H1 (cell line): ENCODE results near the gene APOBEC3H. TPM values are rescaled to one million over a fixed set of nuclear protein-coding genes. Genes with fewer than 3 reads are reported as not detected.

Experiments used
- CTCF ChIA-PET: fragments of 300-600 bp; sonication (Branson Sonifier 250); formaldehyde crosslinking; loops from one replicate; lab custom pipeline; 2021; ENCODE audit not compliant: partially characterized antibody; lab: Charles Lee
- POLR2A ChIA-PET: fragments of 300-600 bp; sonication (Branson Sonifier 250); formaldehyde crosslinking; loops from one replicate; lab custom pipeline; 2021; ENCODE audit warnings: inconsistent platforms; ENCODE audit not compliant: partially characterized antibody; lab: Charles Lee
- DNase-seq, 2 experiments: peaks; one replicate each; pipeline versions ENCODE4 v3.0.0 to v3.0.0-alpha.2; 2010 to 2022; ENCODE audit warnings: low spot score in 2 of 2, low read depth in 1 of 2, mixed read lengths in 1 of 2
- FAIRE-seq: peaks from 2 replicates; lab custom pipeline; 2011; peaks lifted over from hg19 to GRCh38; lab: Jason Lieb, UNC
- H2AFZ ChIP-seq: 2 replicates; pipeline ENCODE4 v1.8.1; 2012; ENCODE audit warnings: low read length, inconsistent platforms
- H2AK5ac ChIP-seq: 2 replicates; pipeline ENCODE4 v1.6.1; 2013; ENCODE audit warnings: low read depth, low read length
- H2BK120ac ChIP-seq: replicated peaks from 2 replicates; pipeline ENCODE3; 2013; ENCODE audit warnings: low read depth, low read length, inconsistent platforms
- H2BK12ac ChIP-seq: 2 replicates; pipeline ENCODE4 v1.6.1; 2013; ENCODE audit warnings: low read depth, low read length
- H2BK15ac ChIP-seq: 2 replicates; pipeline ENCODE4 v1.6.1; 2013; ENCODE audit warnings: low read length
- H2BK20ac ChIP-seq: 2 replicates; pipeline ENCODE4 v1.6.1; 2013; ENCODE audit warnings: low read length
- H2BK5ac ChIP-seq: 2 replicates; pipeline ENCODE4 v1.6.1; 2013; ENCODE audit warnings: low read depth, low read length
- H3K14ac ChIP-seq: 2 replicates; pipeline ENCODE4 v1.6.1; 2013; ENCODE audit warnings: inconsistent platforms; ENCODE audit not compliant: insufficient read length
- H3K18ac ChIP-seq: 2 replicates; pipeline ENCODE4 v1.6.1; 2013; ENCODE audit warnings: low read length; ENCODE audit errors: extremely low read depth
- H3K23ac ChIP-seq: 2 replicates; pipeline ENCODE4 v1.6.1; 2013; ENCODE audit warnings: inconsistent platforms; ENCODE audit not compliant: insufficient read length
- H3K23me2 ChIP-seq: 2 replicates; pipeline ENCODE4 v1.6.1; 2013; ENCODE audit warnings: low read depth, low read length
- H3K27ac ChIP-seq: 2 replicates; pipeline ENCODE4 v1.6.1; 2011; ENCODE audit warnings: low read depth, low read length, inconsistent platforms
- H3K27me3 ChIP-seq, 4 experiments: replicated peaks in 1 of 4; 1 replicate in 1 of 4; 2 replicates in 3 of 4; pipeline versions ENCODE4 v1.6.1 to v1.8.1; 2011 to 2013; ENCODE audit warnings: low read length in 3 of 4, mild to moderate bottlenecking in 3 of 4, inconsistent platforms in 2 of 4, mixed read lengths in 2 of 4, moderate library complexity in 1 of 4; ENCODE audit not compliant: control insufficient read depth in 3 of 4, insufficient read depth in 3 of 4; ENCODE audit errors: extremely low read depth in 1 of 4
- H3K36me3 ChIP-seq, 4 experiments: 2 replicates each; pipeline versions ENCODE4 v1.6.1 to v1.8.1; 2011 to 2013; ENCODE audit warnings: mild to moderate bottlenecking in 4 of 4, low read length in 3 of 4, moderate library complexity in 2 of 4, control low read depth in 1 of 4, inconsistent platforms in 1 of 4; ENCODE audit not compliant: insufficient read depth in 4 of 4, control insufficient read depth in 2 of 4
- H3K4ac ChIP-seq: replicated peaks from 2 replicates; pipeline ENCODE3; 2013; ENCODE audit warnings: low read length, low read depth, mixed read lengths, inconsistent platforms; ENCODE audit not compliant: insufficient read length
- H3K4me1 ChIP-seq, 4 experiments: replicated peaks in 1 of 4; 1 replicate in 1 of 4; 2 replicates in 3 of 4; pipeline versions ENCODE4 v1.6.1 to v1.8.1; 2011 to 2013; ENCODE audit warnings: low read length in 3 of 4, inconsistent platforms in 2 of 4, mixed read lengths in 1 of 4; ENCODE audit not compliant: insufficient read depth in 4 of 4, control insufficient read depth in 3 of 4
- H3K4me2 ChIP-seq, 2 experiments: 2 replicates each; pipeline versions ENCODE4 v1.6.1 to v1.8.1; 2011 to 2013; ENCODE audit warnings: low read depth in 2 of 2, low read length in 2 of 2, control low read depth in 1 of 2, inconsistent platforms in 1 of 2, mild to moderate bottlenecking in 1 of 2; ENCODE audit not compliant: insufficient read depth in 1 of 2
- H3K4me3 ChIP-seq, 4 experiments: fragments of 200-600, 300-600 bp in 1 of 4; sonication (generic), shearing (Covaris generic), sonication (Bioruptor Twin) in 1 of 4; 2 replicates each; pipeline versions ENCODE4 v1.5.1 to v1.8.1; 2011 to 2016; ENCODE audit warnings: low read length in 4 of 4, low read depth in 3 of 4, control low read depth in 2 of 4, inconsistent platforms in 2 of 4, mild to moderate bottlenecking in 2 of 4, mixed read lengths in 1 of 4, moderate library complexity in 1 of 4; ENCODE audit not compliant: insufficient read depth in 2 of 4; ENCODE audit errors: extremely low read depth in 1 of 4
- H3K56ac ChIP-seq: replicated peaks from 2 replicates; pipeline ENCODE3; 2013; ENCODE audit warnings: low read depth, mild to moderate bottlenecking, mixed read lengths, low read length, inconsistent platforms; ENCODE audit not compliant: insufficient read length
- H3K79me1 ChIP-seq: 2 replicates; pipeline ENCODE4 v1.6.1; 2013; ENCODE audit warnings: low read depth, low read length, control low read depth
- H3K79me2 ChIP-seq, 2 experiments: 2 replicates each; pipeline versions ENCODE4 v1.6.1 to v1.8.1; 2012 to 2013; ENCODE audit warnings: low read length in 2 of 2, mild to moderate bottlenecking in 2 of 2, inconsistent platforms in 1 of 2; ENCODE audit not compliant: insufficient read depth in 2 of 2, control insufficient read depth in 1 of 2
- H3K9ac ChIP-seq, 4 experiments: replicated peaks in 1 of 4; 1 replicate in 1 of 4; 2 replicates in 3 of 4; pipeline versions ENCODE4 v1.6.1 to v1.8.1; 2011 to 2013; ENCODE audit warnings: low read depth in 3 of 4, low read length in 3 of 4, control low read depth in 2 of 4, mild to moderate bottlenecking in 2 of 4, moderate library complexity in 2 of 4, inconsistent platforms in 1 of 4; ENCODE audit errors: extremely low read depth in 1 of 4
- H3K9me3 ChIP-seq, 2 experiments: 2 replicates each; pipeline versions ENCODE4 v1.6.1 to v1.8.1; 2012 to 2013; ENCODE audit warnings: mild to moderate bottlenecking in 2 of 2, moderate library complexity in 2 of 2, control low read depth in 1 of 2, inconsistent platforms in 1 of 2, low read depth in 1 of 2, low read length in 1 of 2, mixed read lengths in 1 of 2; ENCODE audit not compliant: insufficient read depth in 2 of 2
- H4K20me1 ChIP-seq, 2 experiments: replicated peaks in 1 of 2; 2 replicates each; pipeline versions ENCODE3 to v1.8.1; 2011 to 2013; ENCODE audit warnings: inconsistent platforms in 2 of 2, low read length in 2 of 2, mild to moderate bottlenecking in 1 of 2; ENCODE audit not compliant: insufficient read depth in 2 of 2, control insufficient read depth in 1 of 2
- H4K5ac ChIP-seq: 2 replicates; pipeline ENCODE4 v1.6.1; 2013; ENCODE audit warnings: low read length, low read depth, mixed read lengths, inconsistent platforms; ENCODE audit not compliant: insufficient read length
- H4K8ac ChIP-seq: 2 replicates; pipeline ENCODE4 v1.8.0; 2013; ENCODE audit warnings: mild to moderate bottlenecking, moderate library complexity, low read length, inconsistent platforms; ENCODE audit not compliant: insufficient read depth; ENCODE audit errors: extremely low read depth
- H4K91ac ChIP-seq: replicated peaks from 2 replicates; pipeline ENCODE3; 2013; ENCODE audit warnings: low read length, mixed read lengths, inconsistent platforms; ENCODE audit not compliant: insufficient read length
- CBX8 ChIP-seq: fragments of 300-800, 300-1000 bp; sonication (generic); IDR thresholded peaks from 2 replicates; pipeline ENCODE4 v1.7.1; 2016; ENCODE audit warnings: low read depth, low read length, borderline replicate concordance
- CEBPB ChIP-seq: IDR thresholded peaks from 2 replicates; pipeline ENCODE4 v1.6.1; 2012; ENCODE audit warnings: low read depth, low read length
- CREB1 ChIP-seq: IDR thresholded peaks from 2 replicates; pipeline ENCODE4 v1.6.1; 2012; ENCODE audit warnings: inconsistent platforms
- FOSL1 ChIP-seq: IDR thresholded peaks from 2 replicates; pipeline ENCODE4 v1.6.1; 2011; ENCODE audit warnings: mild to moderate bottlenecking, low read depth, low read length, moderate library complexity; ENCODE audit not compliant: insufficient read depth
- KDM1A ChIP-seq: fragments of 200-600, 300-600 bp; sonication (generic); IDR thresholded peaks from 2 replicates; pipeline ENCODE4 v1.7.1; 2016; ENCODE audit warnings: mild to moderate bottlenecking, low read length, borderline replicate concordance
- KDM4A ChIP-seq: IDR thresholded peaks from one replicate; pipeline ENCODE4 v1.7.1; 2012; ENCODE audit warnings: low read depth, mild to moderate bottlenecking, moderate library complexity, low read length, inconsistent platforms; ENCODE audit not compliant: severe bottlenecking
- MAFK ChIP-seq: IDR thresholded peaks from 2 replicates; pipeline ENCODE4 v1.6.1; 2012; ENCODE audit warnings: low read depth, mild to moderate bottlenecking, improper control_type of control experiment, low read length
- PHF8 ChIP-seq: fragments of 200-600 bp; sonication (generic); conservative IDR thresholded peaks from 2 replicates; pipeline ENCODE4 v1.7.1; 2012; ENCODE audit warnings: low read depth, mild to moderate bottlenecking, inconsistent platforms, low read length, moderate library complexity
- POLR2AphosphoS5 ChIP-seq: IDR thresholded peaks from 2 replicates; pipeline ENCODE4 v1.6.1; 2011; ENCODE audit warnings: low read depth, low read length
- RXRA ChIP-seq: IDR thresholded peaks from 2 replicates; pipeline ENCODE4 v1.6.1; 2011; ENCODE audit warnings: low read depth, mild to moderate bottlenecking, low read length, moderate library complexity; ENCODE audit not compliant: insufficient read depth
- SP1 ChIP-seq: IDR thresholded peaks from 2 replicates; pipeline ENCODE4 v1.6.1; 2011; ENCODE audit warnings: low read depth, low read length
- SP4 ChIP-seq: IDR thresholded peaks from 2 replicates; pipeline ENCODE4 v1.6.1; 2012; ENCODE audit warnings: low read length, inconsistent platforms
- TAF1 ChIP-seq: IDR thresholded peaks from 2 replicates; pipeline ENCODE4 v1.6.1; 2011; ENCODE audit warnings: mild to moderate bottlenecking, low read depth, low read length
- YY1 ChIP-seq: IDR thresholded peaks from 2 replicates; pipeline ENCODE4 v1.6.1; 2011; ENCODE audit warnings: low read depth, mild to moderate bottlenecking, low read length
- WGBS, 2 experiments: shearing (Covaris generic) in 1 of 2; methylation state at CpG; one replicate each; pipeline versions ENCODE4 v1.1.6 to v1.1.7; 2013 to 2015; ENCODE audit warnings: low lambda C conversion rate in 2 of 2, mixed read lengths in 2 of 2, inconsistent platforms in 1 of 2, low coverage in 1 of 2, missing lambda C conversion rate in 1 of 2; ENCODE audit not compliant: insufficient replicate concordance in 2 of 2, insufficient coverage in 1 of 2, insufficient read length in 1 of 2; ENCODE audit errors: extremely low coverage in 1 of 2, missing lambda C conversion rate in 1 of 2; 5-methylcytosine and 5-hydroxymethylcytosine counted together
- polyA plus RNA-seq, 7 experiments: library from polyadenylated mRNA; depleted of rRNA in 3 of 7; stranded (reverse) in 5 of 7; unstranded in 2 of 7; fragments of >200 nt in 5 of 7; fragments of 200-250 nt in 2 of 7; gene quantifications; 1 replicate in 5 of 7; 2 replicates in 1 of 7; 4 replicates in 1 of 7; pipeline versions ENCODE4 v1.2.1 to v1.2.3, GENCODE V29; 2011 to 2013; ENCODE audit warnings: missing spikeins in 2 of 7, mixed read lengths in 2 of 7
- total RNA-seq: library from RNA; stranded (reverse); fragmentation: NEBNext Ultra II Directional; extraction: Animal tissue kit (Norgen Biotek cat#: 25700); gene quantifications from 2 replicates; pipeline ENCODE4 v1.2.1, GENCODE V29; 2021

Gene APOBEC3H
- total and polyA plus RNA-seq, 2 of the 8 experiments (the other 6 are each of a cell fraction or from before 2014, with no cell fraction given): 0.47 to 0.56 TPM

DNA sequence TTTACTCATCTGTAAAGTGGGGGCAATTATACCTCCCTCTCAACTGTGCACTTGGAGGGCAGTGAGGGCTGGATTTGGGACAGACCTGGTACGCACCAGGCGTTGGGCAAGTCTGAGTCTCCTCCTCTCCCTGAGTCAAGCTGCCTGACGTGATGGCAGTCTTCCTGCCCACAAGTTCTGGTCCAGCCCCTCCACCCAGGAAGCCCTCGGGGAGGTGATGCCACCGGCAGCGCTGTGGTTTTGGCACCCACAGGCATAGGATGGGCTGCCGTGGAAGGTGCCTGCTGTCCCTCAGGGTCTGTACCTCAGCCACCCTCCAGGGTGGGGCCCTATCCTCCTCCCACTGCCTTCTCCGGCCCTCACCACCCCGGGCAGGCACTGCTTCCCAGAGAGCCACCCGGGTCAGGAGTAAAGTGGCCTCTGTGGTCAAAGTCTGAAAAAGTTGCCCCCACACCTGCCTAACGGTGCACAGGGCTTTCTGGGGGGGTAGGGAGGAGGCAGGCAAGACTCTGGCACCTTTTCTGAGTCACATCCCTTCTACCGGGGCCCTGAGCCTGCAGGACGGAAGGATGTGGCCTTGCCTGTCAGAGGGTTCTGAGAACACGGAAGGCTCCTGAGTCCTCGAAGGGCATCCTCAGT lies 6.5 kb upstream of the APOBEC3H start:
- Histone ChIP-seq H3K36me3 (no peaks in the 10 kb centered on the region), H3K4me2 (no peak overlapping the region), H2BK120ac (no peak overlapping the region), H3K27me3 (peaks cover 0 to 2% (median 0%) of the 10 kb centered on the region in 4 experiments; a peak in 2 of 7 replicates), H2AFZ (no peak overlapping the region), H3K18ac (no peak overlapping the region), H4K91ac (no peak overlapping the region), H4K5ac (no peak overlapping the region), H3K14ac (no peak overlapping the region), H3K79me2 (no peaks in the 10 kb centered on the region), H4K20me1 (peaks cover 0 to 2% of the 10 kb centered on the region in 2 experiments), H3K9ac (no peak overlapping the region), H2BK12ac (no peak overlapping the region), H2BK20ac (no peak overlapping the region), H2BK5ac (no peak overlapping the region), H3K56ac (no peak overlapping the region), H3K4ac (no peak overlapping the region), H3K4me3 (no peak overlapping the region), H3K79me1 (no peaks in the 10 kb centered on the region), H3K9me3 (no peaks in the 10 kb centered on the region), H3K4me1 (peaks cover 0 to 7% (median 6%) of the 10 kb centered on the region in 4 experiments; a peak in 6 of 7 replicates), H3K23me2 (peaks cover 2% of the 10 kb centered on the region; the same call in 1 of the 2 replicates), H4K8ac (peak overlapping the region; percentile 35; the same call in 1 of the 2 replicates), H3K27ac (no peak overlapping the region), H3K23ac (no peak overlapping the region), H2AK5ac (peak overlapping the region; percentile 49; the same call in 1 of the 2 replicates), H2BK15ac (no peak overlapping the region)
- no peak for TF ChIP-seq KDM1A
- no peak for TF ChIP-seq CBX8
- no peak for TF ChIP-seq YY1
- no peak for TF ChIP-seq FOSL1
- no peak for TF ChIP-seq PHF8
- no peak for TF ChIP-seq SP4
- no peak for TF ChIP-seq MAFK
- TF ChIP-seq KDM4A: no peak
- no peak for TF ChIP-seq RXRA
- no peak for TF ChIP-seq CREB1
- TF ChIP-seq POLR2AphosphoS5: no peak
- no peak for TF ChIP-seq TAF1
- TF ChIP-seq CEBPB: no peak
- no peak for TF ChIP-seq SP1
- CTCF ChIA-PET: interaction anchor here (1.1 kb wide), 1 partner anchor 61 kb away, joined by 4 read pairs; no protein-coding TSS in a partner anchor
- POLR2A ChIA-PET: no interaction called here
- DNase-seq: no peak
- FAIRE-seq: no peak
- WGBS, 2 experiments: 94% methylated on average over 15 of the region's 15 CpGs; no CpG with 5 or more reads in 1 of the 2 experiments
